MCF 10A (cell line): ENCODE results near the gene CYP1B1. TPM values are rescaled to one million over a fixed set of nuclear protein-coding genes. Genes with fewer than 3 reads are reported as not detected.
A peak's percentile ranks its signal among the peaks of the same experiment; 100 is the strongest.

ENCODE experiments used
- BruUV-seq: library from RNA; stranded (reverse); fragments of 400-500 nt; replicated peaks from 2 replicates; lab custom pipeline; 2021; lab: Mats Ljungman, UMichigan
- CTCF ChIA-PET: fragments of 300-600 bp; sonication (Branson Sonifier 250); formaldehyde crosslinking; extraction: SDS; loops from one replicate; lab custom pipeline; 2021; ENCODE audit warnings: antibody characterized with exemption, inconsistent platforms; lab: Yijun Ruan, JAX
- POLR2A ChIA-PET: fragments of 300-600, 350-650 bp; sonication (Branson Sonifier 250); formaldehyde crosslinking; extraction: SDS; loops from one replicate; lab custom pipeline; 2020; ENCODE audit warnings: antibody characterized with exemption, inconsistent platforms; lab: Yijun Ruan, JAX
- DNase-seq: peaks from one replicate; pipeline ENCODE4 v3.0.0-alpha.2; 2018; ENCODE audit not compliant: unreplicated experiment
- H3K27ac Mint-ChIP-seq: one replicate; pipeline ENCODE4 v1.8.0; 2022; ENCODE audit warnings: mild to moderate bottlenecking, low read depth, mixed read lengths; ENCODE audit not compliant: unreplicated experiment
- H3K27me3 Mint-ChIP-seq: one replicate; pipeline ENCODE4 v1.8.0; 2022; ENCODE audit warnings: mixed read lengths; ENCODE audit not compliant: insufficient read depth, unreplicated experiment
- H3K36me3 Mint-ChIP-seq: one replicate; pipeline ENCODE4 v1.8.0; 2022; ENCODE audit warnings: mild to moderate bottlenecking, moderate library complexity, mixed read lengths; ENCODE audit not compliant: insufficient read depth, unreplicated experiment
- H3K4me1 Mint-ChIP-seq: one replicate; pipeline ENCODE4 v1.8.0; 2022; ENCODE audit warnings: mixed read lengths; ENCODE audit not compliant: insufficient read depth, unreplicated experiment
- H3K4me3 Mint-ChIP-seq: one replicate; pipeline ENCODE4 v1.8.0; 2022; ENCODE audit warnings: mild to moderate bottlenecking, moderate library complexity, mixed read lengths; ENCODE audit not compliant: unreplicated experiment
- H3K9me3 Mint-ChIP-seq: one replicate; pipeline ENCODE4 v1.8.0; 2022; ENCODE audit warnings: mixed read lengths; ENCODE audit not compliant: unreplicated experiment
- intact Hi-C: fragments of 100-400 bp; cut with micrococcal nuclease; formaldehyde crosslinking; loops from 2 replicates; pipeline ENCODE4 v1.14.1; 2022
- total RNA-seq: library from RNA; stranded (reverse); gene quantifications from 2 replicates; pipeline ENCODE4 v1.2.3, GENCODE V29; 2022
- TF ChIP-seq, protein P1 (sequence below): fragments of 200-600 bp; IDR thresholded peaks from one replicate; pipeline ENCODE4 v1.8.0; 2022; ENCODE audit warnings: antibody characterized with exemption, mild to moderate bottlenecking; ENCODE audit not compliant: unreplicated experiment

Gene CYP1B1
- total RNA-seq, 1 experiment from 2014 or later: 37.2 TPM

DNA sequence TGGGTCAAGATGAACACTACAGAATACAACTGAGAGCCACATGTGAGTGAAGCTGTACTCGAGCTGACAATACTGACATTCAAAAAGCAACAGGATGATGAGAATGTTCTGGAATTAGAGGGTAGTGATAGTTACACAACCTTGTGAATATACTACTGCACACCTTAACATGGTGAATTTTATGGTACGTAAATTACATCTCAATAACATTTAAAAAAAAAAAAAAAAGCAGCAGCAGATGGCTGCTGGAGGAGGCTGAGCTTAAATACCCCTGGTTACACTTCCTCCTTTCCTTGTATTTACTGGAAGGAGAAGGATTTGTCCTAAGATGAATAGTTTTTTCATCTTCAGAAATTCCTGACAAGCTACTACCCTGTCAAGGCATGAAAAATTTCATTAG is 45.5 kb upstream of the CYP1B1 start:
- BruUV-seq: no TSS peak
- intact Hi-C loops: no loop called here
- Mint-ChIP-seq H3K4me3 (no peak overlapping the region), H3K9me3 (peaks cover 4% of the 10 kb centered on the region), H3K27ac (peak overlapping the region; percentile 32), H3K36me3 (peaks cover 8% of the 10 kb centered on the region), H3K4me1 (peaks cover 17% of the 10 kb centered on the region), H3K27me3 (no peaks in the 10 kb centered on the region)
- DNase-seq: no peak
- ChIA-PET POLR2A (interaction anchor here (0.8 to 1.9 kb wide), 4 partner anchors 12 to 244 kb away, joined by 3 to 7 read pairs (median 4); no protein-coding TSS in a partner anchor), CTCF (interaction anchor here (1.2 to 1.3 kb wide), 2 partner anchors 95 to 153 kb away, joined by 4 read pairs; no protein-coding TSS in a partner anchor)
- TF ChIP-seq, protein P1, sequence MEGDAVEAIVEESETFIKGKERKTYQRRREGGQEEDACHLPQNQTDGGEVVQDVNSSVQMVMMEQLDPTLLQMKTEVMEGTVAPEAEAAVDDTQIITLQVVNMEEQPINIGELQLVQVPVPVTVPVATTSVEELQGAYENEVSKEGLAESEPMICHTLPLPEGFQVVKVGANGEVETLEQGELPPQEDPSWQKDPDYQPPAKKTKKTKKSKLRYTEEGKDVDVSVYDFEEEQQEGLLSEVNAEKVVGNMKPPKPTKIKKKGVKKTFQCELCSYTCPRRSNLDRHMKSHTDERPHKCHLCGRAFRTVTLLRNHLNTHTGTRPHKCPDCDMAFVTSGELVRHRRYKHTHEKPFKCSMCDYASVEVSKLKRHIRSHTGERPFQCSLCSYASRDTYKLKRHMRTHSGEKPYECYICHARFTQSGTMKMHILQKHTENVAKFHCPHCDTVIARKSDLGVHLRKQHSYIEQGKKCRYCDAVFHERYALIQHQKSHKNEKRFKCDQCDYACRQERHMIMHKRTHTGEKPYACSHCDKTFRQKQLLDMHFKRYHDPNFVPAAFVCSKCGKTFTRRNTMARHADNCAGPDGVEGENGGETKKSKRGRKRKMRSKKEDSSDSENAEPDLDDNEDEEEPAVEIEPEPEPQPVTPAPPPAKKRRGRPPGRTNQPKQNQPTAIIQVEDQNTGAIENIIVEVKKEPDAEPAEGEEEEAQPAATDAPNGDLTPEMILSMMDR: no peak

DNA sequence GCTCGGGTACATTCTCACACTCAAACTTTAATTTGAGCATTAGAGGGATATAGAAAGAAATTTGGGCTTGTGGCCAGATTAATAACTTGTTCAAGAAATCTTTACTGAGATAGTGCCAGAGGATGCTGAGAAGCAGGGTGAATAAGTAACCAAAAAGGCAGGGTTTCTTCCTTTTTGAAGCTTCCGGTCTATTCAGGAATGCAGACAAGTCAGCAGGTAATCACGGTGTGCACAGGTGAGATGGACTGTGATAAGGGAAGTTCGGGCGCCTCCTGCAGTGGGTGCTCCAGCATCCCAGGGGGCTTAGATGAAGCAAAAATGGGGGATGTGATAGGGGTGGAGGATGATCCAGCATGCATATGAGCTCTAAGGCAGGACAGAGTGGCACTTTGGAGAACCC is 44.9 kb upstream of the CYP1B1 start:
- intact Hi-C loops: no loop called here
- no peak for DNase-seq
- H3K36me3 Mint-ChIP-seq: peaks cover 8% of the 10 kb centered on the region
- no TSS peak for BruUV-seq
- H3K27me3 Mint-ChIP-seq: no peaks in the 10 kb centered on the region
- peaks cover 19% of the 10 kb centered on the region for H3K4me1 Mint-ChIP-seq
- ChIA-PET POLR2A (interaction anchor here (1.9 kb wide), 1 partner anchor 11 kb away, joined by 5 read pairs; no protein-coding TSS in a partner anchor), CTCF (no interaction called here)
- no peak overlapping the region for H3K4me3 Mint-ChIP-seq
- H3K27ac Mint-ChIP-seq: peak overlapping the region; percentile 32
- TF ChIP-seq, protein P1: no peak
- no peaks in the 10 kb centered on the region for H3K9me3 Mint-ChIP-seq

DNA sequence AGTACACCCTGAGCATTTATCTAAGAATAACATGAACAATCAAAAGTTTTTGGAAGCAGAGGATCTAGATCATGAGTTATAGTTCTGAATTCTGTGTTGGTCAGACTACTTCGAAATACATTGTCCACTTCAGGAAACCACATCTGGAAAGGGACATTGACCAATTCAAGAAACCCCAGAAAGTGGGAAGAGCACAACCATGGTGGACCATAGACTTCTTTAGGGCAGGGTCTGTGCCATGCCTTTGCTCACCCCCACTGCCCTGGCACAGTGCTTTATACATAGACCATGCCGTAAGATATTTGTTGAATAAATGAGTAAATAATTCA is 44.3 kb upstream of the CYP1B1 start:
- Mint-ChIP-seq H3K4me1 (peaks cover 25% of the 10 kb centered on the region), H3K27me3 (no peaks in the 10 kb centered on the region), H3K9me3 (no peaks in the 10 kb centered on the region), H3K36me3 (peaks cover 11% of the 10 kb centered on the region), H3K4me3 (no peak overlapping the region), H3K27ac (peak overlapping the region; percentile 32)
- POLR2A ChIA-PET: interaction anchor here (1.2 to 1.9 kb wide), 2 partner anchors 11 to 26 kb away, joined by 4 to 5 read pairs; no protein-coding TSS in a partner anchor
- BruUV-seq: no TSS peak
- TF ChIP-seq, protein P1: no peak
- intact Hi-C loops: no loop called here
- CTCF ChIA-PET: interaction anchor here (0.6 kb wide), 2 partner anchors 20 to 26 kb away, joined by 3 to 4 read pairs; no protein-coding TSS in a partner anchor
- DNase-seq: no peak

DNA sequence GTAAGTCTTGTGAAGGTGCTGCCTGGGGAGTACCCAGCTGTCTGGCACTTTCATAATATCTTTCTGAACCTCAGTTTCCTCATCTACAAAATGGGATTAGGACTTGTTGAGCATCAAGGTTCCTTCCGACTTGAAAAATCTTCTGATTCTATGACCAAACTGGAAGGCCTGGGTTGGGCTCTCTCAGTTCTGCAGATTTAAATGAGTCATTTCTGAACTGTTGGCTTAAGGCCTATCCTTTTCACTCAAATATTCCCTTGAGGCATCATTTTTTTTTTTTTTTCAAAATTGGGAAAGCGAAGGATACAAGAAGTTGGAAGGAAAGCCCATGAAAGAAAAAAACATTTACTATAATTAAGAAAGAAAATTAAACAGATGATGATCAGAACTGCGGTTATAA is 40.8 kb upstream of the CYP1B1 start:
- no peaks in the 10 kb centered on the region for H3K27me3 Mint-ChIP-seq
- no TSS peak for BruUV-seq
- no peak overlapping the region for H3K27ac Mint-ChIP-seq
- H3K4me3 Mint-ChIP-seq: no peak overlapping the region
- peaks cover 5% of the 10 kb centered on the region for H3K9me3 Mint-ChIP-seq
- peaks cover 22% of the 10 kb centered on the region for H3K4me1 Mint-ChIP-seq
- intact Hi-C loops: loop anchor here (2.0 to 5.0 kb wide), 2 partner anchors 30 to 56 kb away; no protein-coding TSS in a partner anchor
- POLR2A ChIA-PET: interaction anchor here (0.8 to 2.4 kb wide), 7 partner anchors 13 to 158 kb away, joined by 3 to 14 read pairs (median 5); partner anchors contain the start of gene CYP1B1
- H3K36me3 Mint-ChIP-seq: peaks cover 21% of the 10 kb centered on the region
- peak; percentile 90 for DNase-seq
- TF ChIP-seq, protein P1: no peak
- CTCF ChIA-PET: interaction anchor here (1.2 to 1.3 kb wide), 2 partner anchors 11 to 36 kb away, joined by 3 to 4 read pairs; no protein-coding TSS in a partner anchor
